GM12891 (cell line): ENCODE results near the gene SMCO4.

ENCODE experiments used
- PAX5 ChIP-seq: IDR thresholded peaks from 2 replicates; pipeline ENCODE4 v1.6.1; 2011; ENCODE audit warnings: low read length, moderate library complexity, mild to moderate bottlenecking; ENCODE audit not compliant: insufficient read depth, severe bottlenecking
- POLR2A ChIP-seq: IDR thresholded peaks from 2 replicates; pipeline ENCODE4 v1.6.1; 2011; ENCODE audit warnings: low read depth, low read length, control low read depth
- POLR2AphosphoS5 ChIP-seq: IDR thresholded peaks from 2 replicates; pipeline ENCODE4 v1.6.1; 2011; ENCODE audit warnings: low read depth, low read length, control low read depth
- TAF1 ChIP-seq: IDR thresholded peaks from 2 replicates; pipeline ENCODE4 v1.6.1; 2011; ENCODE audit warnings: low read depth, low read length, control low read depth

DNA sequence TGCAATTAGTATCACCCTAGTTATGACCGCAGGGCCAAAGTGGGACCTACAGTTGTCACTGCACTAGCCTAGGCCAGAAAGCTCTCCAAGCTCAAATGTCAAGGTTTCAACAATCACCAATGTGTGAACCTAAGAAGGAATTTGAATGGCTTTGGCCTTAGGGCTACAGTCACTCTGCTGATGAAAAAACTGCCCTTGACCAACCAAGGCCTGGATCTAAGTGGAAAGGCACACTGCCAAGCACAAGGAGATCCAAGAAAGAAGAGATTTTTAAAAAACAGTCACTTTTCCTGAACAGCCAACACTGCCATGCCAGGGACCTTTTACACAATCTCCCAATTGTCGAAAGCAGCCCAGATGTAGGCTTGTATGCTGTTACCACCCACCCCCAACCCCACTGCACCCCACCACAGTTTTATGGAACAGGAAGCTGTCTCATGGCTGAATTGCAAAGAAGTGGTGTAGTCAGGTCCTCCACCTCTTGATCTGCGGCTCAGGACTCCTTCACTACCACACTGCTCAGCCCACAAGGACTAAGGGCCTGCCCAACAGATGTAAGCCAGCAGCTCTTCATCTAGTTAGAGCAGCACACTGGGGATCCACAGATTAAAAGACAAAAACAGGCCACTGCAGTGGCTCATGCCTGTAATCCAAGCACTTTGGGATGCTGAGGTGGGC lies 32.9 kb downstream of the SMCO4 start:
- TF ChIP-seq POLR2A (no peak), POLR2AphosphoS5 (no peak), TAF1 (no peak), PAX5 (no peak)
